K562 (cell line): Measurements from ENCODE around the gene TYROBP. TPM values are rescaled to one million over a fixed set of nuclear protein-coding genes. Genes with fewer than 3 reads are reported as not detected.

Source experiments
- ATAC-seq: fragments of 200-7000 bp; cut with Tn5 transposase; 3 replicates; pipeline ENCODE4 v1.9.1; 2020; ENCODE audit warnings: moderate library complexity
- BruUV-seq: library from RNA; stranded (reverse); fragments of 400-500 nt; replicated peaks from 2 replicates; lab custom pipeline; 2021; lab: Mats Ljungman, UMichigan
- CTCF ChIA-PET: fragments of 300-600 bp; formaldehyde crosslinking; extraction: SDS; loops from one replicate; lab custom pipeline; 2021; ENCODE audit warnings: low intra/inter-chr PET ratio; lab: Yijun Ruan, JAX
- POLR2A ChIA-PET: fragments of 300-600, 350-650 bp; sonication (Branson Sonifier 250); formaldehyde crosslinking; extraction: SDS; loops from one replicate; lab custom pipeline; 2021; ENCODE audit warnings: antibody characterized with exemption, inconsistent platforms; lab: Yijun Ruan, JAX
- DNase-seq, 4 experiments: peaks; one replicate each; pipeline versions ENCODE4 v3.0.0 to v3.0.0-alpha.2; 2011 to 2018; ENCODE audit warnings: low spot score in 3 of 4, mixed read lengths in 3 of 4; ENCODE audit errors: extremely low read depth in 1 of 4
- FAIRE-seq: peaks from 2 replicates; lab custom pipeline; 2011; peaks lifted over from hg19 to GRCh38; lab: Jason Lieb, UNC
- H2AFZ ChIP-seq: 2 replicates; pipeline ENCODE4 v1.6.0; 2011; ENCODE audit warnings: low read depth, low read length, control low read depth, inconsistent platforms
- H3K27ac ChIP-seq: fragments of 200-600 bp; 3 replicates; pipeline ENCODE4 v1.8.0; 2011; ENCODE audit warnings: low read depth, mild to moderate bottlenecking, control low read depth, inconsistent platforms, low read length, moderate library complexity, mixed read lengths; ENCODE audit errors: extremely low read depth
- H3K27me3 ChIP-seq, 2 experiments: fragments of 300-600 bp in 1 of 2; 2 replicates in 1 of 2; 3 replicates in 1 of 2; pipeline versions ENCODE4 v1.6.0 to v1.8.0; 2011; ENCODE audit warnings: inconsistent platforms in 2 of 2, low read length in 2 of 2, mild to moderate bottlenecking in 1 of 2, mixed read lengths in 1 of 2, moderate library complexity in 1 of 2; ENCODE audit not compliant: control insufficient read depth in 2 of 2, insufficient read depth in 2 of 2
- H3K36me3 ChIP-seq: fragments of 300-600 bp; 3 replicates; pipeline ENCODE4 v1.8.0; 2011; ENCODE audit warnings: mild to moderate bottlenecking, low read length, inconsistent platforms; ENCODE audit not compliant: control insufficient read depth, insufficient read depth
- H3K4me1 ChIP-seq, 2 experiments: fragments of 200-600 bp in 1 of 2; replicated peaks in 1 of 2; 2 replicates in 1 of 2; 3 replicates in 1 of 2; pipeline versions ENCODE4 v1.5.1 to v1.8.0; 2011; ENCODE audit warnings: inconsistent platforms in 2 of 2, low read length in 2 of 2, mild to moderate bottlenecking in 1 of 2, mixed read lengths in 1 of 2, moderate library complexity in 1 of 2; ENCODE audit not compliant: control insufficient read depth in 2 of 2, insufficient read depth in 2 of 2
- H3K4me2 ChIP-seq: 2 replicates; pipeline ENCODE4 v1.6.1; 2011; ENCODE audit warnings: low read length, control low read depth, inconsistent platforms, mixed read lengths; ENCODE audit not compliant: insufficient read depth
- H3K4me3 ChIP-seq: fragments of 200-600 bp; sonication (generic), shearing (Covaris generic); 2 replicates; pipeline ENCODE4 v1.5.1; 2016; ENCODE audit warnings: control low read depth, inconsistent platforms
- H3K79me2 ChIP-seq: fragments of 200-600 bp; 3 replicates; pipeline ENCODE4 v1.8.0; 2011; ENCODE audit warnings: low read length, inconsistent platforms; ENCODE audit not compliant: control insufficient read depth, insufficient read depth
- H3K9ac ChIP-seq, 2 experiments: 2 replicates each; pipeline versions ENCODE4 v1.6.0 to v1.6.1; 2011; ENCODE audit warnings: low read depth in 2 of 2, low read length in 2 of 2, control low read depth in 1 of 2, inconsistent platforms in 1 of 2, mild to moderate bottlenecking in 1 of 2, mixed read lengths in 1 of 2; ENCODE audit not compliant: insufficient read depth in 1 of 2
- H3K9me1 ChIP-seq: one replicate; pipeline ENCODE4 v1.6.0; 2011; ENCODE audit warnings: inconsistent platforms, mild to moderate bottlenecking, low read length, moderate library complexity; ENCODE audit not compliant: control insufficient read depth, insufficient read depth
- H3K9me3 ChIP-seq: replicated peaks from 2 replicates; pipeline ENCODE4 v1.5.1; 2011; ENCODE audit warnings: low read depth, low read length, inconsistent platforms; ENCODE audit not compliant: control insufficient read depth, insufficient read depth
- H4K20me1 ChIP-seq: replicated peaks from 2 replicates; pipeline ENCODE4 v1.6.1; 2011; ENCODE audit warnings: low read length, inconsistent platforms, mixed read lengths; ENCODE audit not compliant: control insufficient read depth, insufficient read depth
- BCOR ChIP-seq: fragments of 450-650 bp; IDR thresholded peaks from 2 replicates; pipeline ENCODE4 v1.6.1; 2016
- CBFB ChIP-seq: sonication (generic); formaldehyde crosslinking; IDR thresholded peaks from 2 replicates; pipeline ENCODE4 v1.4.0; 2020; ENCODE audit warnings: mild to moderate bottlenecking, missing genetic modification reagents
- ZNF121 ChIP-seq: sonication (generic); formaldehyde crosslinking; conservative IDR thresholded peaks from 2 replicates; pipeline ENCODE4 v1.8.0; 2022; ENCODE audit warnings: missing genetic modification reagents
- WGBS: fragments of 100-300 bp; shearing (Covaris generic); methylation state at CpG from one replicate; pipeline ENCODE4 v1.1.6; 2016; ENCODE audit warnings: low coverage, mixed read lengths; ENCODE audit not compliant: insufficient coverage; ENCODE audit errors: missing lambda C conversion rate; 5-methylcytosine and 5-hydroxymethylcytosine counted together
- in situ Hi-C: fragments of 300-500 bp; cut with MboI; formaldehyde crosslinking; loops from 4 replicates; pipeline ENCODE4 v1.15.0; 2018; ENCODE audit warnings: inconsistent platforms, mixed read lengths
- intact Hi-C: fragments of 100-400 bp; cut with micrococcal nuclease; formaldehyde crosslinking; loops from 2 replicates; pipeline ENCODE4 v1.14.2; 2022
- polyA plus RNA-seq, 8 experiments: library from polyadenylated mRNA; depleted of rRNA in 4 of 8; stranded (reverse) in 5 of 8; unstranded in 3 of 8; fragments of >200 nt; fragmentation: Nextera tagmentation in 2 of 8; fragmentation: Illumina TruSeq in 1 of 8; extraction: Ambion mirVana in 2 of 8; extraction: Trizol in 1 of 8; gene quantifications; 2 replicates each; pipeline versions ENCODE4 v1.2.1 to v1.2.3, GENCODE V29; 2011 to 2014; ENCODE audit warnings: inconsistent platforms in 1 of 8, missing spikeins in 1 of 8
- total RNA-seq, 7 experiments: library from RNA; depleted of rRNA in 6 of 7; stranded (reverse); fragments of >200 nt in 6 of 7; fragmentation: Illumina TruSeq in 2 of 7; extraction: Trizol in 2 of 7; gene quantifications; 2 replicates each; pipeline versions ENCODE4 v1.2.1 to v1.2.3, GENCODE V29; 2011 to 2021; ENCODE audit warnings: low replicate concordance in 1 of 7

Gene TYROBP
- total and polyA plus RNA-seq, 9 of the 15 experiments (the other 6 are each of a cell fraction or from before 2014, with no cell fraction given) = 0.72 to 8.2 (median 2.4) TPM

GRCh38 chr19:35902870-35903475 is 5.1 kb downstream of the TYROBP start:
- Histone ChIP-seq H3K4me3 (peak overlapping the region; percentile 36), H3K27me3 (no peaks in the 10 kb centered on the region), H3K9me1 (no peaks in the 10 kb centered on the region), H3K79me2 (peaks cover 19% of the 10 kb centered on the region; the same call in 2 of the 3 replicates), H3K4me1 (peaks cover 28 to 50% of the 10 kb centered on the region in 2 experiments), H3K36me3 (peaks cover 3% of the 10 kb centered on the region; the same call in 1 of the 3 replicates), H2AFZ (peak overlapping the region; percentile 81), H3K27ac (peak overlapping the region; percentile 9; the same call in 1 of the 3 replicates), H3K9ac (peak overlapping the region; percentile 21 to 61; a peak in 3 of 4 replicates), H3K4me2 (peak overlapping the region; percentile 77), H3K9me3 (no peaks in the 10 kb centered on the region), H4K20me1 (no peaks in the 10 kb centered on the region)
- WGBS = 44% methylated on average over 9 of the region's 10 CpGs
- POLR2A ChIA-PET = no interaction called here
- peak; percentile 88 for TF ChIP-seq ZNF121 (CRISPR knock-in tag)
- TF ChIP-seq BCOR = 0 out of 2 replicates have a peak, but pooled peaks have one; percentile 28
- no peak for TF ChIP-seq CBFB
- intact Hi-C loops = no loop called here
- FAIRE-seq (peak; percentile 15), ATAC-seq (no peak), DNase-seq (no peak)
- no TSS peak for BruUV-seq
- CTCF ChIA-PET = no interaction called here
- in situ Hi-C loops = no loop called here
